Activated CD4-positive, alpha-beta T cell treated with anti-CD3 and anti-CD28 coated beads for 1 hour (primary cell): ENCODE results near the gene ATP2A3.

Experiments used
- DNase-seq: peaks from one replicate; pipeline ENCODE4 v3.0.0-alpha.2; 2020

The ATP2A3 gene

DNA sequence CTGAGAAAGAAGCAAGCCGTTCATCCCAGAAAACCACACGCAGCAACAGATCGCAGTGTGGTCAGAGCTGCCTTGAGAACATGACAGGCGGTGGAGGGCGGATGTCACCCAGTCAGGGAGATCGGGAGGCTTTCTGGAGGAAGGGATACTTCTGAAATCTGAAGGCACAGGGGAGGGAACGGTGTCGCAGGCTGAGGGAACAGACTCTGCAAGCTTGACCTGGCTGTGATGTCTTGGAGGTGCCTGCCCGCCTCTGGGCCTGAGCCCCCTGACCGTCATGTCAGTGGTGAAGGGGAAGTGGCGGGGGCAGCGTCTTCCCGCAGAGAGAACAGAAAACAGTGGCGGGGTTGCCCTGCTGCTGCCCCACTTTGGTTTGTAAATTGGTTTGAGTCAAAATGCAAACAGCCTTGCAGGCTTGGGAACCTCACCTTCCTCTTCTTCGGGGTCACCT lies 8.1 kb upstream of the ATP2A3 start:
- DNase-seq = no peak

DNA sequence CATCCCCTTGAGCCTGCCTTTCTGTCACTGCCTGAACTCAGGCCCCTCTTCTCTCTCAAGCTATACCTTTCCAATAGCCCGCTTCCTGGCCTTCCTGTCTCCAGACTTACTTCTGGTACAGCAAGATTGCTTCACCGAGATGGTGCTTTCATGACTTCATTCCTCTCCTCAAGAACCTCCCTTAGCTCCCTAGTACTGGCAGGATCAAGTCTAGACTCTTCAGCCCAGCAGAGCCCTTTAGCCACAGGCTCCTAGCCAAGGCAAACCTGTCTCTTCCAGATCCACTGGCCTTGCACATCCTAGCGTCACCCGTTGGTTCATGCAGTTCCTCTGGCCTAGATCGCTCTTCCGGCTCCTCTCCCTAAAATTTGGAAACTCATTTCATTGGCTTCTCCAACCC lies 6.4 kb upstream of the ATP2A3 start:
- DNase-seq = no peak

DNA sequence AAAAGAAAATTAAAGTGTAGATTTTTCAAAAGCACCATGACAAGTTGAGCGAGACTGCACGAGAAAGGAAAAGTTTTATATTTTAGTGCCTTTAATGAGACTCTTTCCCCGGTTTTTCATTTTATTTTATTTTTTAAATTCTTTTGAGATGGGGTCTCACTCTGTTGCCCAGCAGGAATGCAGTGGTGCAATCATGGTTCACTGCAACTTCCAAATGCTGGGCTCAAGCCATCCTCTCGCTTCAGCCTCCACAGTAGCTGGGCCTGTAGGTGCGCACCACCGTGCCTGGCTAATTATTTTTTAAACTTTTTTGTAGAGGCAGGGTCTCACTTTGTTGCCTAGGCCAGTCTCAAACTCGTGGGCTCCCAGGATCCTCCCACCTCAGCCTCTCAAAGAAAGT lies 5.7 kb upstream of the ATP2A3 start:
- no peak for DNase-seq

DNA sequence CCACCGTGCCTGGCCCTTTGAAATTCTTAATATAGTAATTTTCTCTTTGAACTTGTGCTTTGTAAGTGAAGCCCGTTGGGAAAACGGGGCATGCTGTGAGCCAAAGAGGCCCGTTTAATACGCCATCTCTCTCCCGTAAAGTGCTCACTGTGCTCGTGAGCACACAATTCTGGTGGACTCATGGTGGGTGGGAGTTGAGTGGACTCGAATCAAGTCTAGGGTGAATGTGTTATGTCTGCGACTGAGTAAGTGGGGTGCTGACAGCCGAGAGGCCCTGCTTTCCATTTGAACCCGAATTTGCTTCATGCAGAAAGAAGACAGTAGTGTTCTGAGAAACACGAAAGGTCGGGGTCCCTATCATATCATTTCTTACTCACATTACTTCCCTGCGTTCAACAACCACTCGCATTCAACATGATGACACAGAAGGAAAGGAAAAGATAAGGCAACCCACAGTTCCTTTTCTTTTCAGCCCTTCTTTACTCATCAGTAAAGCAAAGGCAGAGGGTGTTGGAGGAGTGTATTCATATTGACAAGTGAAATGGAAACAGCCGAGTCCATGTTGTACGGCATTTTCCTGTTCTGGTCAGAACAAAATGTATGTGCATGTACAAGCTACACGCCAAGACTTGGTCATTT lies 4.8 kb upstream of the ATP2A3 start:
- no peak for DNase-seq

DNA sequence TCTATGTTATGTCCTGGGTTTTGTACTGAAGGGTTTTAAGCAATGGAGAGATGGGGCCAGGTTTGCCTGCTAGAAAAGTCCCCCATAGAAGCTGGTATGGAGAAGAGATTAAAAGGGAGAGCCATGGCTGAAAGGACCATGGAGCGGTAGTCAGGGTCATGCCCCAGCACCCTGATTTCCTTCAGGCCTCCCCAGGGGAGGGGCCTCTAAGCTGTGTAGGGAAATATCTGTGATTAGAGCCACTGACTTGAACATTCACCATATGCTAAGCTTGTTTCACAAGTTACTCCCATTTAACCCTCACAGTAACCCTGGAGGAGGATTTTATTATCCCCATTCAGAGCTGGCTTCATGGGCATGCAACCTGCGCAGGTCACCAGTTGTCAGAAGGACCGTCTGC lies 3.8 kb upstream of the ATP2A3 start:
- no peak for DNase-seq

GRCh38 chr17:3966720-3967363 lies 2.6 kb upstream of the ATP2A3 start:
- DNase-seq = no peak

DNA sequence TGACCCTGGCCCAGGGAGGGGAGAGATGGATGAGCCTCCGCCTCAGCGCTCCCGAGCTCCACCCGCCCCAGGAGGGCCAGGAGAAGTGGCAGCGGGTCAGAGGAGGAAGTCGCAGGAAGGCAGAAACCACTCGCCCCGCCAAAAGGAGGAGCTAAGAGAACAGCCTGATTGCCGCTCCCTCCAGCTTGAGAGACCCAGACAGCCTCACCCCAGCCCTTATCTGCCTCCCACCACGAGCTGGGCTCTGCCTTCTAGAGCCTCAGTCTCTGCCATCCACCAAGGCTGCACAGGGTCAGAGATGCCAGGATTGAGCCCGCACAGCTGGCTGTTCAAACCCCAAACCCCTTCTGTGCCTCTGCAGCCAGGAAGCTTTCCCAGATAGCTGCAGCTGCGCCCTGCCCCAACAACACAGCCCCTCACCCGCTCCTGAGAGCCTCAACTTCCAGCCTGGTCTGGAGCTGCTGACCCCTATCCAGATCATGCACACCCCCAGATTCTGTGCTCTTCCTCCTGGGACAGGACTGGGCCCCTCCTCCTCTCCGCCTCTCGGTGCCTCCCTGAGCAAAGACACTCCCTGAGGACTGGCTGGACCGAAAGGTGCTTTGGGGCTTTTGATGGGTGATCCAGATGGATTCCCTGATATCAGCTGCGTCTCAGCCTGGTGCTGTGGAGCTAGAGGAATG lies 1.0 kb upstream of the ATP2A3 start:
- peak; percentile 39 for DNase-seq

DNA sequence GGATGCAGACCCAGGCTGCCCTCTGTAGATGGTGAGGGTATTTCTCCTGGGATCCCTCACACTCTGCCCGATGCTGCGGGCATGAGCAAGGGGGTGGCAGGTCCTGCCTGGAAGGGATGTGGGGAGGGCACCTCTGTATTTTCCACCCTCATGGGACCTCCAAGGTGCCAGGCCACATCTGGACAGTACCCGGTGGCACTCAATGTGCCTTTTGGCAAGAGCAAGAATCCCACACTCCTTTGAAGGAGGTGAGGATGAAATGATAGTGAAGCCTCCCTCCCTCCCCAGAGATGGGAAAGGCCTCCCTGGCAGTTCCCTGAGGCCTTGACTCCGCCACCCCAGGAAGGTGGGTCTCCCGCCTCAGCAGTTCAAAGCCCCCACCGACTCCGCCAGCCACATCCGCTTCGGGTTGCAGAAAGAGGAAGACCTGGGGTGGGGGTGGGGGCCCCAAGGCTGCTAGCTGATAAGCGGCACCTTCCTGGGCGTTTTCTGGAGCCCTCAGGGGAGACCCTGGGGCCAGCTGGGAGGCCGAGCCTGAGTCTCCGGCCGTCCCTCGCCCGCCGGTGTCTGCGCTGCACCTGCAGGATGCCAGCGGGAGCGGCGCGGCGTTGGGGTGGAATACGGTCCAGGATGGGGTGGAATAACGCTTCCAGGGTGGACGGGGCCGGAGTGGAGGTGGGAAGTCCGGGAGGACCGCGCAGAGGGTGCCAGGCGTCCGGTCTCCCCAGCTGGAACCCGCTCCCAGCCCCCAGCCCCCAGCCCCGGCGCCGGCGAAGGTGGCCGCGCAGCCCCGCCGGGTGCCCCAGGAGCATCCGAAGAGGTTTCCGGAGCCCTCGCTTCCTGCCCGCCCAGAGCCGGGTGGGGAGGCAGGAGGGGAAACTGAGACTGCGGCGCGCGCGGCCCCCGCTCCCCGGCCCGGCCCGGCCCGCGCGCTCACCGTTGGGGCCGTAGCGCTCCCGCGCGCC lies 718 bp downstream of the ATP2A3 start:
- peak; percentile 51 for DNase-seq

DNA sequence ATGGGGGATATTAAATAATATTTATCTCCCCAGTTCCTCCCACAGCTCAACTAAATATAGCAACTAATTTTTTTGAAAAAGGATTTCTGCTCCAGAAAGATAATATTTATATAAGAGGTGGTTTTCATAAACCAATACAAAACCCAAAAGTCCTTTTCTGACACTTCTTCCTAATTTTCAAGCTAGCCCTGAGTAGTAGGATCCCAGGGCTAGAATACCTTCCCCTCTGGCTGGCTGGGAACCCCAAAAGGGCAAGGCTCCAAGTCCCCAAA lies 1.3 kb downstream of the ATP2A3 start:
- DNase-seq = no peak

GRCh38 chr17:3962217-3962964 lies 1.8 kb downstream of the ATP2A3 start:
- no peak for DNase-seq

GRCh38 chr17:3961564-3962047 lies 2.6 kb downstream of the ATP2A3 start:
- no peak for DNase-seq

- DNase-seq = no peak
Observed at GRCh38 chr17:3960764-3961163, 3.5 kb downstream of the ATP2A3 start.

GRCh38 chr17:3959921-3960601 lies 4.2 kb downstream of the ATP2A3 start:
- DNase-seq = no peak

- no peak for DNase-seq
Observed at GRCh38 chr17:3959295-3959899, 4.8 kb downstream of the ATP2A3 start.

- no peak for DNase-seq
Observed at GRCh38 chr17:3957735-3958599, 6.3 kb downstream of the ATP2A3 start.

GRCh38 chr17:3956983-3957382 lies 7.3 kb downstream of the ATP2A3 start:
- no peak for DNase-seq

DNA sequence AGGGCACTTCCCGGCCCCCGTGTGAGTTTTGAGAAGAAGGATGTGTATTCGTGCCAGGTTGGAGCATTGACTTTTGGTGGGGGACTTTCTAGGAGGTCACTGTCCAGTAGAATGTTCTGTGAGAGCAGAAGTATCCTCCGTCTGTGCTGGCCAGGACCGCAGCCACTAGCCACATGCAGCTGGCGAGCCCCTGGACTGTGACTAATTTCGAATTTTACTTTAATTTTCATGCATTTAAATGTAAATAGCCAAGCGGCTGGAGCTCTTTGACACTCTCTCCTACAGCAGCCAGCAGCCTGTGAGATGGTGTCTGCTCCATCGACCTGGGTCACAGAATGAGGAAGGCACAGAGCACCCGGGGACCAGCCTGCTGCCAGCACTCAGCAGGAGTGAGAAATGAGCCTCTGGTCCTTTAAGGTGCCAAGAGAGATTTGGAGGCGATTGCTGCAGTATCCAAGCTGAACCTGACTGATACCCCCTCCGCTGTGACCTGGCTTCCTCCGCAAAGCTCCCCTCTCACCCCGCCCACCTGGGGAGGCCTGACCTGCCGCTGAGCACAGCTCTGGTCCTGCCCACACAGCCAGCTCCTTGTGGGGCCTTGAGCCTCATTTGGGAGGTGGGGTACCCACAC lies 7.8 kb downstream of the ATP2A3 start:
- DNase-seq = no peak

- DNase-seq = no peak
Observed at GRCh38 chr17:3955673-3955988, 8.6 kb downstream of the ATP2A3 start.

GRCh38 chr17:3954976-3955672 lies 9.1 kb downstream of the ATP2A3 start:
- no peak for DNase-seq
